DOHH2 (cell line): ENCODE measurements around the gene UBE3A.

ENCODE experiments used
- EZH2phosphoT487 ChIP-seq: fragments of 200-600 bp; sonication (generic); IDR thresholded peaks from 2 replicates; pipeline ENCODE4 v1.6.1; 2017; ENCODE audit warnings: borderline replicate concordance, mild to moderate bottlenecking, antibody characterized with exemption, low read length, moderate library complexity, mixed read lengths
- TF ChIP-seq, protein P1 (sequence below): fragments of 200-600 bp; sonication (generic); IDR thresholded peaks from one replicate; pipeline ENCODE4 v1.5.1; 2014; ENCODE audit warnings: antibody characterized with exemption, mild to moderate bottlenecking, low read depth, low read length; ENCODE audit not compliant: poor library complexity, severe bottlenecking

DNA sequence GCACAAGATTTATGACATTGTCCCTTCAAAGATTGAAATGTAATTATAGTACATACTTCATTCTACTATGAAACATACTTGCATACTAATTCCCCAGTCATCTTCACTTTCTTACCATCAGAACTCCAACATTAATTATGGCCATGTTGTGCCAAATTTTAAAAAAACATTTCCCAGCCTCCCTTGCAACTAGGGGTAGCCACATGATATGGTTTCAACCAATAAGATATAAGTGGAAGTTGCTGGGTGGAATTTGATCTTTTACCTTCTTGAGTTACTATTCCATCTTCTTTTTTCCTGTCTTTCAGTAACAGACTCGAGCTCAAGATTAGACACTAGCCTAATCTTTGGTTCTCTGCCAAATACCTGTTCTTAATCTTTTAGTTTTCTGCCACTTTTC is 25.6 kb upstream of the UBE3A start:
- TF ChIP-seq, protein P1, sequence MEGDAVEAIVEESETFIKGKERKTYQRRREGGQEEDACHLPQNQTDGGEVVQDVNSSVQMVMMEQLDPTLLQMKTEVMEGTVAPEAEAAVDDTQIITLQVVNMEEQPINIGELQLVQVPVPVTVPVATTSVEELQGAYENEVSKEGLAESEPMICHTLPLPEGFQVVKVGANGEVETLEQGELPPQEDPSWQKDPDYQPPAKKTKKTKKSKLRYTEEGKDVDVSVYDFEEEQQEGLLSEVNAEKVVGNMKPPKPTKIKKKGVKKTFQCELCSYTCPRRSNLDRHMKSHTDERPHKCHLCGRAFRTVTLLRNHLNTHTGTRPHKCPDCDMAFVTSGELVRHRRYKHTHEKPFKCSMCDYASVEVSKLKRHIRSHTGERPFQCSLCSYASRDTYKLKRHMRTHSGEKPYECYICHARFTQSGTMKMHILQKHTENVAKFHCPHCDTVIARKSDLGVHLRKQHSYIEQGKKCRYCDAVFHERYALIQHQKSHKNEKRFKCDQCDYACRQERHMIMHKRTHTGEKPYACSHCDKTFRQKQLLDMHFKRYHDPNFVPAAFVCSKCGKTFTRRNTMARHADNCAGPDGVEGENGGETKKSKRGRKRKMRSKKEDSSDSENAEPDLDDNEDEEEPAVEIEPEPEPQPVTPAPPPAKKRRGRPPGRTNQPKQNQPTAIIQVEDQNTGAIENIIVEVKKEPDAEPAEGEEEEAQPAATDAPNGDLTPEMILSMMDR, result no peak
- TF ChIP-seq EZH2phosphoT487, result no peak
